ENCODE results near the gene PLEKHB1. TPM values are rescaled to one million over a fixed set of nuclear protein-coding genes. Genes with fewer than 3 reads are reported as not detected.

PLEKHB1 gene
- total RNA-seq, 1 donor from 2014 or later = 30.5 TPM

GRCh38 chr11:73632996-73633395, 13.4 kb upstream of the PLEKHB1 start:
- Histone ChIP-seq H3K36me3 (no peaks in the 10 kb centered on the region), H3K4me1 (no peaks in the 10 kb centered on the region), H3K9me3 (no peaks in the 10 kb centered on the region), H3K27ac (no peak overlapping the region), H3K27me3 (no peaks in the 10 kb centered on the region), H3K4me3 (no peak overlapping the region)
- DNase-seq (peak; percentile 7), ATAC-seq (no peak)
- TF ChIP-seq CTCF (IDR thresholded peaks at IDR 0.05) = no peak
- intact Hi-C loops (cut with DNase I) = no loop called here

- ATAC-seq (no peak), DNase-seq (no peak)
- no peak overlapping the region for H3K27ac ChIP-seq
- H3K4me3 ChIP-seq = no peak overlapping the region
- H3K36me3 ChIP-seq = no peaks in the 10 kb centered on the region
- intact Hi-C loops (cut with DNase I) = no loop called here
- no peak for TF ChIP-seq CTCF (IDR thresholded peaks at IDR 0.05)
- H3K9me3 ChIP-seq = no peaks in the 10 kb centered on the region
- H3K27me3 ChIP-seq = no peaks in the 10 kb centered on the region
- H3K4me1 ChIP-seq = no peaks in the 10 kb centered on the region
Observed at GRCh38 chr11:73633999-73634398, 12.4 kb upstream of the PLEKHB1 start.

GRCh38 chr11:73635721-73636120, 10.7 kb upstream of the PLEKHB1 start:
- Histone ChIP-seq H3K4me1 (no peaks in the 10 kb centered on the region), H3K4me3 (no peak overlapping the region), H3K36me3 (no peaks in the 10 kb centered on the region), H3K9me3 (no peaks in the 10 kb centered on the region), H3K27me3 (no peaks in the 10 kb centered on the region), H3K27ac (no peak overlapping the region)
- TF ChIP-seq CTCF (IDR thresholded peaks at IDR 0.05) = no peak
- intact Hi-C loops (cut with DNase I) = no loop called here
- DNase-seq (no peak), ATAC-seq (no peak)

GRCh38 chr11:73636249-73636648, 10.1 kb upstream of the PLEKHB1 start:
- H3K4me3 ChIP-seq = no peak overlapping the region
- ATAC-seq = no peak
- no peaks in the 10 kb centered on the region for H3K27me3 ChIP-seq
- no peaks in the 10 kb centered on the region for H3K9me3 ChIP-seq
- intact Hi-C loops (cut with DNase I) = no loop called here
- no peak for TF ChIP-seq CTCF (IDR thresholded peaks at IDR 0.05)
- H3K27ac ChIP-seq = no peak overlapping the region
- H3K4me1 ChIP-seq = no peaks in the 10 kb centered on the region
- no peak for DNase-seq
- H3K36me3 ChIP-seq = no peaks in the 10 kb centered on the region

- no peaks in the 10 kb centered on the region for H3K4me1 ChIP-seq
- intact Hi-C loops (cut with DNase I) = no loop called here
- no peaks in the 10 kb centered on the region for H3K9me3 ChIP-seq
- H3K4me3 ChIP-seq = no peak overlapping the region
- ATAC-seq (no peak), DNase-seq (no peak)
- no peaks in the 10 kb centered on the region for H3K36me3 ChIP-seq
- H3K27ac ChIP-seq = no peak overlapping the region
- H3K27me3 ChIP-seq = no peaks in the 10 kb centered on the region
- no peak for TF ChIP-seq CTCF (IDR thresholded peaks at IDR 0.05)
Observed at GRCh38 chr11:73637012-73637411, 9.4 kb upstream of the PLEKHB1 start.

GRCh38 chr11:73640592-73640991, 5.8 kb upstream of the PLEKHB1 start:
- H3K27ac ChIP-seq = no peak overlapping the region
- no peak for DNase-seq
- H3K9me3 ChIP-seq = no peaks in the 10 kb centered on the region
- intact Hi-C loops (cut with DNase I) = no loop called here
- no peaks in the 10 kb centered on the region for H3K27me3 ChIP-seq
- H3K4me1 ChIP-seq = no peaks in the 10 kb centered on the region
- H3K36me3 ChIP-seq = no peaks in the 10 kb centered on the region
- no peak for TF ChIP-seq CTCF (IDR thresholded peaks at IDR 0.05)
- H3K4me3 ChIP-seq = no peak overlapping the region
- peak; percentile 46 for ATAC-seq
